ENCODE data around the gene SERPINB4.
"Not testable (repeated sequence)": the region's sequence is repeated elsewhere in the genome, so short reads cannot be mapped to it uniquely, and the experiment has no call there.

Gene SERPINB4

DNA sequence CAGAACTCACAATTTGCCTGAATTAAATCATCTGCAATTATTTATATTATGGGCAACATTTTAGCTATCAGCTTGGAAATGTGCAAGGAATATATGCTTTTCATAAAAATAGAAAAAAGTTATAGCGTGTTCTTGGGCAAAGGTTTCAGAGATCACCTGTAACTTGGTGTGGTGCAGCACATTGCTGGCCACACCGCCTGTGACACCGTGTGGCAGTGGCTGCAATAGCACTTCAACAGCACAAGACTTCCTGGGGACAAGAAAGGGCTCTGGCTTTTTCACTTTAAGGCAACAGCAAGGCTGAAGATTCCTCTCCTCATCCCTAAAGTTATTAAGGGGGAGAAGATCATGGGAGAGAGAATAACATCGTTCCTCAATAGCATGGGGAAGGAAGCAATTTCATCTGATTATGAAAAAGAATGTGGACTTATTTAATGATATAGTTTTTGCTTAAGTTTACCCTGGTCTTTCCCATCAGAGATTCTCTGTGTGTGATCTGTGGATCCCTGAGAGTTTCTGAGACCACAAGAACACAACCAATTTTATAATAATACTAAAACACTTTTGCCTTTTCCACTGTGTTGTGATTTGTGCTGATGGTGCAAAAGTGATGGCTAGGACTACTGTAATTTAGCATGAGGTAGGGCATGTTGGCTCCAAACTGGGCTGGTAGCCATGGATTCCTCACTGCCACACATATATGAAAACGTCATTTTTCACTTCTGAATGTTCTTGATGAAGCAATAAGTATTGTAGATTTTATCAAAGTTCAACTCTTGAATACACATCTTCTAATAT is 32.7 kb upstream of the SERPINB4 start:
- H3K4me1 ChIP-seq = no peaks in the 10 kb centered on the region
- no peaks in the 10 kb centered on the region for H3K27me3 ChIP-seq (ENCODE audit: control insufficient read depth, insufficient read depth, low read length)
- TF ChIP-seq, protein P1, sequence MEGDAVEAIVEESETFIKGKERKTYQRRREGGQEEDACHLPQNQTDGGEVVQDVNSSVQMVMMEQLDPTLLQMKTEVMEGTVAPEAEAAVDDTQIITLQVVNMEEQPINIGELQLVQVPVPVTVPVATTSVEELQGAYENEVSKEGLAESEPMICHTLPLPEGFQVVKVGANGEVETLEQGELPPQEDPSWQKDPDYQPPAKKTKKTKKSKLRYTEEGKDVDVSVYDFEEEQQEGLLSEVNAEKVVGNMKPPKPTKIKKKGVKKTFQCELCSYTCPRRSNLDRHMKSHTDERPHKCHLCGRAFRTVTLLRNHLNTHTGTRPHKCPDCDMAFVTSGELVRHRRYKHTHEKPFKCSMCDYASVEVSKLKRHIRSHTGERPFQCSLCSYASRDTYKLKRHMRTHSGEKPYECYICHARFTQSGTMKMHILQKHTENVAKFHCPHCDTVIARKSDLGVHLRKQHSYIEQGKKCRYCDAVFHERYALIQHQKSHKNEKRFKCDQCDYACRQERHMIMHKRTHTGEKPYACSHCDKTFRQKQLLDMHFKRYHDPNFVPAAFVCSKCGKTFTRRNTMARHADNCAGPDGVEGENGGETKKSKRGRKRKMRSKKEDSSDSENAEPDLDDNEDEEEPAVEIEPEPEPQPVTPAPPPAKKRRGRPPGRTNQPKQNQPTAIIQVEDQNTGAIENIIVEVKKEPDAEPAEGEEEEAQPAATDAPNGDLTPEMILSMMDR (IDR thresholded peaks at IDR 0.05) = no peak
- H3K36me3 ChIP-seq (ENCODE audit: control insufficient read depth, insufficient read depth, low read length) = no peaks in the 10 kb centered on the region
- no peak overlapping the region for H3K4me3 ChIP-seq (ENCODE audit: low read depth, low read length)
- H3K9ac ChIP-seq = no peak overlapping the region
- no peaks in the 10 kb centered on the region for H3K9me3 ChIP-seq (ENCODE audit: control insufficient read depth, low read length)
- H3K4me2 ChIP-seq (ENCODE audit: low read length) = no peak overlapping the region
- no peak overlapping the region for H3K27ac ChIP-seq
- no peaks in the 10 kb centered on the region for H3K79me2 ChIP-seq
- no peak overlapping the region for H2AFZ ChIP-seq

DNA sequence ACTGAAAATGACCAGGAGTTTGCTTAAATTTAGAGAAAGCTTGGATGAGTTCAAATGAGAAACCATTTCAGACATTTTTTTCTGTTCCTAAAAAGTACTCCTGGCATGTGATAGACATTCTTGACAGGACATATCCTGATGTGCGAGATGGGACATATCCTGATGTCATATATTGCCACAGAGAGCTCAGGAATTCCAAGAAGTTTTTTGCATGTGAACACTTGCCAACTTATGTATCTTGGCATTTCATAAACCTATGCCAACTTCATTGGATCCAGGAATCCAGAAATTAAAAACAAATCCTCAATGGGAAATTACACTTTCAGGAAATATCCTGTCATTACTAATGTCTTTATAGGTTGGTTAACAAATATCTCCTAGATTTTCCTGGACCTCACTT is 20.5 kb upstream of the SERPINB4 start:
- Histone ChIP-seq H3K27me3 (ENCODE audit: control insufficient read depth, insufficient read depth, low read length) (no peaks in the 10 kb centered on the region), H3K4me2 (ENCODE audit: low read length) (no peak overlapping the region), H3K9ac (no peak overlapping the region), H3K4me1 (no peaks in the 10 kb centered on the region), H3K36me3 (ENCODE audit: control insufficient read depth, insufficient read depth, low read length) (no peaks in the 10 kb centered on the region), H3K79me2 (no peaks in the 10 kb centered on the region), H3K27ac (no peak overlapping the region), H3K4me3 (ENCODE audit: low read depth, low read length) (no peak overlapping the region), H2AFZ (no peak overlapping the region), H3K9me3 (ENCODE audit: control insufficient read depth, low read length) (no peaks in the 10 kb centered on the region)
- TF ChIP-seq, protein P1 (IDR thresholded peaks at IDR 0.05) = no peak

DNA sequence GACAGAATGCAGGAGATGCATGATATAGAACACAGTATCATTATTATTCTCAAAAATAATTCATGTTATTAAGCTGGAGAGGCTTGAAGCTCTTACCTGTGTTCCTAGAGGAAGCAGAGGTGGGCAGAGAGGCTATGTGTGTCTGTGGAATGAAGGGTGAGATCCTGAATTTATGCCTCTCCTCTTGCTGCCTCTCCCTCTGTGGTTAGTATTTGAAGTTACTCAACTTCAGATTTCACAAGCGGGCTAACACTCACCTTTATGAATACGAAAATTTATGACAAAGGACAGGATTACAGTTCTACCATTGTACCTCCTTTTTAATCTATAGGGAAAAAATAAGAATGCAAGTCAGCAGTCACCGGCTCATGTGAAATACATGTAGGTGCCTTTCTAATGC is 17.7 kb upstream of the SERPINB4 start, which contains the start of gene SERPINB3:
Gene SERPINB3, minus strand, starts transcription at position 144 of the 400 bp plus-strand sequence. CDS start 677 bp downstream, outside the sequence.
- H3K36me3 ChIP-seq (ENCODE audit: control insufficient read depth, insufficient read depth, low read length); H3K4me3 ChIP-seq (ENCODE audit: low read depth, low read length); H3K79me2 ChIP-seq; H3K27ac ChIP-seq; H3K9ac ChIP-seq; H2AFZ ChIP-seq; H3K9me3 ChIP-seq (ENCODE audit: control insufficient read depth, low read length); H3K4me1 ChIP-seq; H3K27me3 ChIP-seq (ENCODE audit: control insufficient read depth, insufficient read depth, low read length); H3K4me2 ChIP-seq (ENCODE audit: low read length): not testable (repeated sequence)

DNA sequence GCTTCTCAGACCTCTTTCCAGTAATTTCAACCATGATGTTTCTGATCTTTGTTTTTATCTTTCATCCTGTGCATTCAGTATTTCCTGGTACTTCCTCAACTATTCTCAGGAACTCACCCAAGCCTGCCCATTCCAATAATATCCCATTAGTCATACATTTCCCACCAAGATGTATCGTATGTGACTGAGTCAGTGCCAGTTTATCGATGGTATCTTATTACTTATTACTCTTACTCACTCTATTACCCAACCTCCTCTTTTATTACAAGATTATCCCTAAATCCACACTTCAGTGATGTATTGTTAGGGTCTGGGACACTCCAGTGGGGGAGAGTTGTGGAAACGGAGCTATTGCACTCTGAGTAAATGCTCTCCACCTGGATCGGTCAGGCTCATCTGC is 14.9 kb upstream of the SERPINB4 start:
- H3K4me3 ChIP-seq (ENCODE audit: low read depth, low read length); H2AFZ ChIP-seq; H3K27ac ChIP-seq; H3K4me2 ChIP-seq (ENCODE audit: low read length); H3K79me2 ChIP-seq; H3K36me3 ChIP-seq (ENCODE audit: control insufficient read depth, insufficient read depth, low read length); H3K4me1 ChIP-seq; H3K9me3 ChIP-seq (ENCODE audit: control insufficient read depth, low read length); H3K27me3 ChIP-seq (ENCODE audit: control insufficient read depth, insufficient read depth, low read length); H3K9ac ChIP-seq: not testable (repeated sequence)

DNA sequence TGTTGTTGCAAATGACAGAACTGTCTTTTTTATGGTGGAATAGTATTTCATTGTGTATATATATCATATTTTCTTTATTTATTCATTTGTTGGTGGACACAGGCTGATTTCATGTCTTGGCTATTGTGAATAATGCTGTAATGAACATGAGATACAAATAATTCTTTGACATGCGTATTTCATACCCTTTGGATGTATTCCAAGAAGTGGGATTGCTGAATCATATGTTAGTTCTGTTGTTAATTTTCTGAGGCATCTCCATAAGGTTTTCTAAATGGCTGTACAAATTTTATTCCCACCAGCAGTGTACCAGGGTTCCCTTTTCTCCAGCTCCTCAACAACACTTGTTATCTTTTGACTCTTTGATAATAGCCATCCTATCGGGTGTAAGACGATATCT is 6.2 kb upstream of the SERPINB4 start:
- H3K4me1 ChIP-seq; H3K4me2 ChIP-seq (ENCODE audit: low read length); H3K9me3 ChIP-seq (ENCODE audit: control insufficient read depth, low read length); H3K9ac ChIP-seq; H2AFZ ChIP-seq; H3K27me3 ChIP-seq (ENCODE audit: control insufficient read depth, insufficient read depth, low read length); H3K79me2 ChIP-seq; H3K4me3 ChIP-seq (ENCODE audit: low read depth, low read length); H3K36me3 ChIP-seq (ENCODE audit: control insufficient read depth, insufficient read depth, low read length); H3K27ac ChIP-seq: not testable (repeated sequence)

DNA sequence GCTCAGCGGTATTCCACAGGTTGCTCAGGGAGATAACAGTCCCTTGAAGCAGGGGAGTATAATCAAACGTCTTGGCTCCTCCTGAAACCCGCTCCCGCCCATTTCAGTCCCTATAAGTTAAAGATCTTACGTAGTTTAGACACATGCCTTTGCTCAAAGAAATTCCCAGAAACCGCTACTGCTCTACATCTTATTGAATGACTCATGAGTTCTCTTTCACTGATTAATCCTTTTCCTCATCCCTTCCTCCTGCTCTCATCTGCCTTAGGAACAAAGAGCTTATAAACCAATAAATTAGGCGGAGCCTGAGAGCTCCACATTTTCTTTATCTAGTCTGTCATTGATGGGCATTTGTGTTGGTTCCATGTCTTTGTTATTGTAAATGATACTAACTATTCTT is 4.2 kb upstream of the SERPINB4 start:
- H2AFZ ChIP-seq = no peak overlapping the region

More for the DNA sequence above, 4.2 kb upstream of the SERPINB4 start:
- H3K4me3 ChIP-seq (ENCODE audit: low read depth, low read length) = no peak overlapping the region
- H3K9ac ChIP-seq = no peak overlapping the region
- no peaks in the 10 kb centered on the region for H3K9me3 ChIP-seq (ENCODE audit: control insufficient read depth, low read length)
- no peaks in the 10 kb centered on the region for H3K79me2 ChIP-seq
- no peak overlapping the region for H3K4me2 ChIP-seq (ENCODE audit: low read length)
- no peak overlapping the region for H3K27ac ChIP-seq
- TF ChIP-seq, protein P1 (IDR thresholded peaks at IDR 0.05) = no peak
- H3K36me3 ChIP-seq (ENCODE audit: control insufficient read depth, insufficient read depth, low read length) = no peaks in the 10 kb centered on the region
- H3K4me1 ChIP-seq = no peaks in the 10 kb centered on the region
- no peaks in the 10 kb centered on the region for H3K27me3 ChIP-seq (ENCODE audit: control insufficient read depth, insufficient read depth, low read length)
